HG03575 (cell line): ENCODE measurements around the gene PLCG2.
"Not testable (repeated sequence)": the region's sequence is repeated elsewhere in the genome, so short reads cannot be mapped to it uniquely, and the experiment has no call there.

Experiments
- ATAC-seq: cut with Tn5 transposase; IDR thresholded peaks from one replicate; pipeline ENCODE4 v1.9.1; 2021; ENCODE audit not compliant: unreplicated experiment, insufficient number of reproducible peaks, low FRiP score; ENCODE audit errors: extremely low read depth

Gene PLCG2

GRCh38 chr16:81940781-81941560 lies 161.9 kb downstream of the PLCG2 start:
- no peak for ATAC-seq

GRCh38 chr16:81942007-81942601 lies 163.0 kb downstream of the PLCG2 start:
- no peak for ATAC-seq

GRCh38 chr16:81945665-81946064 lies 166.6 kb downstream of the PLCG2 start:
- ATAC-seq = no peak

- ATAC-seq = no peak
Observed at GRCh38 chr16:81946206-81946605, 167.1 kb downstream of the PLCG2 start.

GRCh38 chr16:81951564-81951963 lies 172.5 kb downstream of the PLCG2 start:
- ATAC-seq = no peak

GRCh38 chr16:81956213-81956948 lies 177.3 kb downstream of the PLCG2 start:
- ATAC-seq = no peak

GRCh38 chr16:81964808-81965207 lies 185.7 kb downstream of the PLCG2 start:
- no peak for ATAC-seq

GRCh38 chr16:81967358-81967757 lies 188.3 kb downstream of the PLCG2 start:
- ATAC-seq = no peak

- ATAC-seq = no peak
Observed at GRCh38 chr16:81971853-81972252, 192.8 kb downstream of the PLCG2 start.

GRCh38 chr16:81973737-81974136 lies 194.6 kb downstream of the PLCG2 start:
- ATAC-seq = no peak

GRCh38 chr16:81975637-81976036 lies 196.5 kb downstream of the PLCG2 start:
- no peak for ATAC-seq

- ATAC-seq = not testable (repeated sequence)
Observed at GRCh38 chr16:81977335-81977942, 198.3 kb downstream of the PLCG2 start.

GRCh38 chr16:81987121-81987520 lies 208.0 kb downstream of the PLCG2 start:
- ATAC-seq = no peak

- no peak for ATAC-seq
Observed at GRCh38 chr16:81987706-81988105, 208.6 kb downstream of the PLCG2 start.

GRCh38 chr16:81992859-81993258 lies 213.8 kb downstream of the PLCG2 start:
- no peak for ATAC-seq

GRCh38 chr16:81994485-81994884 lies 215.4 kb downstream of the PLCG2 start:
- no peak for ATAC-seq

GRCh38 chr16:81995651-81996050 lies 216.6 kb downstream of the PLCG2 start:
- ATAC-seq = no peak

- ATAC-seq = no peak
Observed at GRCh38 chr16:81996664-81997509, 217.8 kb downstream of the PLCG2 start.

GRCh38 chr16:81997738-81998137 lies 218.6 kb downstream of the PLCG2 start:
- ATAC-seq = no peak
